HepG2 (cell line): ENCODE data around the gene CCDC70. TPM values are rescaled to one million over a fixed set of nuclear protein-coding genes. Genes with fewer than 3 reads are reported as not detected.

ENCODE experiments used
- ATAC-seq: fragments of 200-7000 bp; cut with Tn5 transposase; 3 replicates; pipeline ENCODE4 v1.9.1; 2020; ENCODE audit warnings: mild to moderate bottlenecking, moderate library complexity
- BruUV-seq: library from RNA; stranded (reverse); fragments of 400-500 nt; replicated peaks from 2 replicates; lab custom pipeline; 2021; lab: Mats Ljungman, UMichigan
- CTCF ChIA-PET: fragments of 300-600 bp; formaldehyde crosslinking; extraction: SDS; loops from one replicate; lab custom pipeline; 2021; ENCODE audit warnings: low total read pairs, inconsistent platforms, low intra/inter-chr PET ratio; lab: Yijun Ruan, JAX
- POLR2A ChIA-PET: fragments of 350-600 bp; sonication (Branson Sonifier 250); formaldehyde crosslinking; loops from one replicate; lab custom pipeline; 2020; ENCODE audit warnings: antibody characterized with exemption, inconsistent platforms; lab: Yijun Ruan, JAX
- DNase-seq: peaks from one replicate; pipeline ENCODE4 v3.0.0-alpha.2; 2015; ENCODE audit warnings: low spot score
- FAIRE-seq: peaks from 3 replicates; lab custom pipeline; 2011; peaks lifted over from hg19 to GRCh38; lab: Jason Lieb, UNC
- H2AFZ ChIP-seq: one replicate; pipeline ENCODE4 v1.6.1; 2011; ENCODE audit warnings: low read length, inconsistent platforms
- H3K27ac ChIP-seq: fragments of 300-600 bp; 3 replicates; pipeline ENCODE4 v1.8.0; 2011; ENCODE audit warnings: mixed run types, mild to moderate bottlenecking, mixed read lengths, low read length, inconsistent platforms; ENCODE audit not compliant: insufficient read depth; ENCODE audit errors: extremely low read length
- H3K27me3 ChIP-seq, 2 experiments: fragments of 200-600 bp in 1 of 2; 2 replicates in 1 of 2; 3 replicates in 1 of 2; pipeline versions ENCODE4 v1.6.0 to v1.8.0; 2011; ENCODE audit warnings: low read length in 2 of 2, mild to moderate bottlenecking in 2 of 2, moderate library complexity in 2 of 2, inconsistent platforms in 1 of 2; ENCODE audit not compliant: insufficient read depth in 2 of 2, control insufficient read depth in 1 of 2
- H3K36me3 ChIP-seq, 2 experiments: fragments of 200-600 bp in 1 of 2; replicated peaks in 1 of 2; 2 replicates in 1 of 2; 3 replicates in 1 of 2; pipeline versions ENCODE4 v1.5.1 to v1.8.0; 2011; ENCODE audit warnings: low read length in 2 of 2, inconsistent platforms in 1 of 2; ENCODE audit not compliant: insufficient read depth in 2 of 2, control insufficient read depth in 1 of 2
- H3K4me1 ChIP-seq: 2 replicates; pipeline ENCODE4 v1.5.1; 2012; ENCODE audit warnings: low read length, inconsistent platforms; ENCODE audit not compliant: insufficient read depth
- H3K4me2 ChIP-seq: 2 replicates; pipeline ENCODE4 v1.6.0; 2011; ENCODE audit warnings: low read depth, low read length, inconsistent platforms
- H3K4me3 ChIP-seq, 3 experiments: fragments of 200-600 bp in 1 of 3; sonication (generic), shearing (Covaris generic) in 1 of 3; replicated peaks in 1 of 3; 2 replicates each; pipeline ENCODE4 v1.5.1; 2011 to 2016; ENCODE audit warnings: low read length in 3 of 3, inconsistent platforms in 2 of 3, low read depth in 2 of 3, mild to moderate bottlenecking in 2 of 3, control low read depth in 1 of 3, mixed read lengths in 1 of 3; ENCODE audit not compliant: insufficient read depth in 1 of 3
- H3K79me2 ChIP-seq: one replicate; pipeline ENCODE4 v1.6.1; 2011; ENCODE audit warnings: low read length, inconsistent platforms; ENCODE audit not compliant: insufficient read depth
- H3K9ac ChIP-seq: 2 replicates; pipeline ENCODE4 v1.6.0; 2011; ENCODE audit warnings: mild to moderate bottlenecking, low read depth, low read length, inconsistent platforms; ENCODE audit not compliant: insufficient read depth
- H3K9me3 ChIP-seq: 2 replicates; pipeline ENCODE4 v1.5.1; 2012; ENCODE audit warnings: mild to moderate bottlenecking, low read length
- H4K20me1 ChIP-seq: 2 replicates; pipeline ENCODE4 v1.6.0; 2011; ENCODE audit warnings: inconsistent platforms, mild to moderate bottlenecking, low read length, moderate library complexity; ENCODE audit not compliant: insufficient read depth
- ARID2 ChIP-seq: sonication (generic); formaldehyde crosslinking; IDR thresholded peaks from 2 replicates; pipeline ENCODE4 v1.8.1; 2022; ENCODE audit warnings: mild to moderate bottlenecking, missing genetic modification reagents, borderline replicate concordance
- ELF4 ChIP-seq: sonication (generic); formaldehyde crosslinking; IDR thresholded peaks from 2 replicates; pipeline ENCODE4 v1.5.0; 2020; ENCODE audit warnings: missing genetic modification reagents, mild to moderate bottlenecking, moderate library complexity, borderline replicate concordance
- FOXK2 ChIP-seq: fragments of 450-650 bp; IDR thresholded peaks from 2 replicates; pipeline ENCODE4 v1.6.1; 2016
- MTF2 ChIP-seq: sonication (generic); formaldehyde crosslinking; IDR thresholded peaks from 2 replicates; pipeline ENCODE4 v1.5.0; 2020; ENCODE audit warnings: missing genetic modification reagents, borderline replicate concordance
- SOX5 ChIP-seq: IDR thresholded peaks from 2 replicates; pipeline ENCODE4 v1.6.1; 2016; ENCODE audit warnings: borderline replicate concordance
- SOX6 ChIP-seq, 2 experiments: fragments of 450-650 bp in 1 of 2; sonication (generic) in 1 of 2; formaldehyde crosslinking in 1 of 2; IDR thresholded peaks; 2 replicates each; pipeline versions ENCODE4 v1.4.0 to v1.6.1; 2017 to 2020; ENCODE audit warnings: antibody characterized with exemption in 1 of 2, mild to moderate bottlenecking in 1 of 2, missing genetic modification reagents in 1 of 2
- TAF1 ChIP-seq: sonication (generic); formaldehyde crosslinking; IDR thresholded peaks from 2 replicates; pipeline ENCODE4 v1.4.0; 2020; ENCODE audit warnings: missing genetic modification reagents
- TRIM24 ChIP-seq: sonication (generic); formaldehyde crosslinking; IDR thresholded peaks from 2 replicates; pipeline ENCODE4 v1.8.0; 2022; ENCODE audit warnings: mild to moderate bottlenecking, missing genetic modification reagents
- YEATS4 ChIP-seq: sonication (generic); formaldehyde crosslinking; IDR thresholded peaks from 2 replicates; pipeline ENCODE4 v1.4.0; 2020; ENCODE audit warnings: missing genetic modification reagents, borderline replicate concordance
- ZNF264 ChIP-seq: sonication (generic); formaldehyde crosslinking; IDR thresholded peaks from 2 replicates; pipeline ENCODE4 v1.4.0; 2020; ENCODE audit warnings: missing genetic modification reagents
- ZNF530 ChIP-seq: sonication (generic); formaldehyde crosslinking; IDR thresholded peaks from 2 replicates; pipeline ENCODE4 v1.5.0; 2020; ENCODE audit warnings: low read depth, mild to moderate bottlenecking, missing genetic modification reagents
- ZNF580 ChIP-seq: IDR thresholded peaks from 2 replicates; pipeline ENCODE4 v1.6.1; 2016; ENCODE audit warnings: low read depth, borderline replicate concordance
- ZNF670 ChIP-seq: sonication (generic); formaldehyde crosslinking; IDR thresholded peaks from 2 replicates; pipeline ENCODE4 v1.8.0; 2022; ENCODE audit warnings: mild to moderate bottlenecking, missing genetic modification reagents, borderline replicate concordance
- ZNF816 ChIP-seq: sonication (generic); formaldehyde crosslinking; IDR thresholded peaks from 2 replicates; pipeline ENCODE4 v1.8.0; 2022; ENCODE audit warnings: missing genetic modification reagents, mild to moderate bottlenecking, borderline replicate concordance
- WGBS: methylation state at CpG from one replicate; pipeline ENCODE4 v1.1.6; 2017; ENCODE audit warnings: low lambda C conversion rate; 5-methylcytosine and 5-hydroxymethylcytosine counted together
- in situ Hi-C: cut with HindIII; loops from 2 replicates; pipeline ENCODE4 v1.10.0; 2017; ENCODE audit warnings: low pct_unique_long_range_greater_than_20kb; ENCODE audit not compliant: extremely low pct_ligation_motif_present
- intact Hi-C: fragments of 100-400 bp; cut with micrococcal nuclease; formaldehyde crosslinking; loops from one replicate; pipeline ENCODE4 v1.10.0; 2022; ENCODE audit not compliant: unreplicated experiment
- polyA plus RNA-seq, 8 experiments: library from polyadenylated mRNA; depleted of rRNA in 3 of 8; stranded (reverse) in 7 of 8; unstranded in 1 of 8; fragments of >200 nt; fragmentation: Illumina TruSeq in 4 of 8; extraction: Trizol in 4 of 8; gene quantifications; 2 replicates each; pipeline versions ENCODE4 v1.2.1 to v1.2.3, GENCODE V29; 2011 to 2016; ENCODE audit warnings: low read depth in 4 of 8, missing spikeins in 1 of 8, mixed read lengths in 1 of 8; ENCODE audit not compliant: insufficient read depth in 1 of 8
- total RNA-seq, 5 experiments: library from RNA; depleted of rRNA; stranded (reverse); fragments of >200 nt; fragmentation: Illumina TruSeq; extraction: Trizol; gene quantifications; 2 replicates each; pipeline ENCODE4 v1.2.3, GENCODE V29; 2016; ENCODE audit warnings: low read depth in 1 of 5

The CCDC70 gene
- total and polyA plus RNA-seq, 2 of the 13 experiments (the other 11 are each of a cell fraction or from before 2014, with no cell fraction given), result 0.13 TPM; not detected in 1

DNA sequence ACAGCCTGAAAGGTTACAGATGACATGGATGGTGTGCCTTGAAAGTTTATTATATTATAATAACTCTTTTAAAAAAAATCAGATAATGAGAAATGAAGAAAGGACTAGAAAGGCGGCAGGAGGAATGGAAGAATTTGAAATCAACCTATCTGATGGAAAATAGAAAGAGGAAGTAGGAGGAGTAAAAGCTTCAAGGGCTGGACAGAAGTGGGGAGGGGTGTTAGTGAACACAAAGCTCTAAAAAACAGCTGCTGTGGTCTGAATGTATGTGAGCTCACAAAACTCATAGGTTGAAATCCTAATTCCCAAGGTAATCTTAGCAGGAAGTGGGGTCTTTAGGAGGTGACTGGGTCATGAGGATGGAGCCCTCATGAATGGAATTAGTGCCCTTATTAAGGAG lies 19.5 kb downstream of the CCDC70 start:
- peaks cover 6% of the 10 kb centered on the region; the same call in 1 of the 2 replicates for H3K4me1 ChIP-seq
- DNase-seq (no peak), ATAC-seq (no peak), FAIRE-seq (no peak)
- H3K79me2 ChIP-seq, result no peaks in the 10 kb centered on the region
- no peak overlapping the region for H3K9ac ChIP-seq
- in situ Hi-C loops, result no loop called here
- H3K36me3 ChIP-seq, result 0 out of 5 replicates have a peak, but pooled peaks cover 0 to 3% of the 10 kb centered on the region in 2 experiments
- WGBS, result 88% methylated on average over 1 of the region's 1 CpG
- H4K20me1 ChIP-seq, result no peaks in the 10 kb centered on the region
- no peak overlapping the region for H2AFZ ChIP-seq
- intact Hi-C loops, result no loop called here
- POLR2A ChIA-PET, result no interaction called here
- no TSS peak for BruUV-seq
- no peaks in the 10 kb centered on the region for H3K9me3 ChIP-seq
- H3K4me3 ChIP-seq, result no peak overlapping the region
- CTCF ChIA-PET, result no interaction called here
- H3K4me2 ChIP-seq, result no peak overlapping the region
- H3K27ac ChIP-seq, result no peak overlapping the region
- no peak for TF ChIP-seq SOX5 (CRISPR knock-in tag)
- no peak for TF ChIP-seq YEATS4 (CRISPR knock-in tag)
- no peak for TF ChIP-seq ARID2 (CRISPR knock-in tag)
- TF ChIP-seq ZNF530, result no peak
- TF ChIP-seq ELF4 (CRISPR knock-in tag), result no peak
- TF ChIP-seq SOX6 (IDR thresholded peaks at IDR 0.05), result no peak
- TF ChIP-seq SOX6 (CRISPR knock-in tag; IDR thresholded peaks at IDR 0.05), result no peak
- peak; percentile 49; the same call in 1 of the 2 replicates for TF ChIP-seq ZNF264 (CRISPR knock-in tag)
- H3K27me3 ChIP-seq, result no peaks in the 10 kb centered on the region

DNA sequence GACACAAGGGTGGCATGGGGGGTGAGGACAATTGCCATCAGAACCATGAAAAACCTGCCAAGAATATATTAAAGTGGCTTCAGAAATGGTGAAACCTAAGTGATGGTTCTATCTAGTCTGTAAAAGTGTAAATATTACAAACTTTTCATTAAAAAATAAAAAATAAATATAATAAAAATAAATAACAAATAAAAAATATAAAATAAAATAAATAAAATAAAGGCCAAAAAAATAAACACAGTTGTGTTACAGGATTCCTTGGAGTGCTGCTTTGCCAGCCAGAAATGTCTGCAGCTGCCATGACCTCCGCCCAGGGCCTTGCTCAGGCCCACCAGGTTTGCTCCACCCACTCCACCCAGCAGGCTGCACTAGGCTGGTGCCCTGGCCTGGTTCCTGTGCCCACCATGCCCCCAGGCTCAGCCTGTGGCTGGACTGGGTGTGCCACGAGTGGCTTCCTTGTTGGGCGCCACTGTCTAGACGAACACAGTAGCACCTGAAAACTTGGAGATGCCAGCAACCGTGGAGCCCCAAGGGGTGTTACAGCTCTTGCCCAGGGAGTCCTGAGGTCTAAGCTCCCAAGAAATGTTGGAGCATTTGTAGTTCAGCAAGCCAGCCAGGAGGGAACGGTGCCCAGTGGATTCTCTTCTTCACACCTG lies 20.9 kb downstream of the CCDC70 start:
- WGBS, result 94% methylated on average over 2 of the region's 6 CpGs
- FAIRE-seq, result no peak
- peaks cover 6% of the 10 kb centered on the region; the same call in 1 of the 2 replicates for H3K4me1 ChIP-seq
- H3K27ac ChIP-seq, result no peak overlapping the region
- no peak overlapping the region for H3K4me2 ChIP-seq
- intact Hi-C loops, result no loop called here
- no TSS peak for BruUV-seq
- CTCF ChIA-PET, result no interaction called here
- in situ Hi-C loops, result no loop called here
- H3K9ac ChIP-seq, result no peak overlapping the region
- no peaks in the 10 kb centered on the region for H4K20me1 ChIP-seq
- H3K27me3 ChIP-seq, result no peaks in the 10 kb centered on the region
- H2AFZ ChIP-seq, result no peak overlapping the region
- H3K79me2 ChIP-seq, result no peaks in the 10 kb centered on the region
- no peak overlapping the region for H3K4me3 ChIP-seq
- no peaks in the 10 kb centered on the region for H3K9me3 ChIP-seq
- DNase-seq, result no peak
- ATAC-seq, result no peak
- H3K36me3 ChIP-seq, result 0 out of 5 replicates have a peak, but pooled peaks cover 0 to 3% of the 10 kb centered on the region in 2 experiments
- POLR2A ChIA-PET, result no interaction called here
- no peak for TF ChIP-seq ZNF670
- no peak for TF ChIP-seq ZNF580 (CRISPR knock-in tag)
- no peak for TF ChIP-seq TAF1 (CRISPR knock-in tag)
- no peak for TF ChIP-seq ZNF816 (CRISPR knock-in tag)
- no peak for TF ChIP-seq MTF2 (CRISPR knock-in tag)
- no peak for TF ChIP-seq FOXK2
- TF ChIP-seq TRIM24 (CRISPR knock-in tag), result no peak
